HG03103 (cell line): ENCODE data around the gene IER3.
A peak's percentile ranks its signal among the peaks of the same experiment; 100 is the strongest.
"Not testable (repeated sequence)": the region's sequence is repeated elsewhere in the genome, so short reads cannot be mapped to it uniquely, and the experiment has no call there.

Source experiments
- ATAC-seq: cut with Tn5 transposase; IDR thresholded peaks from one replicate; pipeline ENCODE4 v1.9.1; 2021; ENCODE audit warnings: low read depth; ENCODE audit not compliant: unreplicated experiment

The IER3 gene

GRCh38 chr6:30725713-30726505 lies 18.4 kb downstream of the IER3 start:
- no peak for ATAC-seq

GRCh38 chr6:30724906-30725667 lies 19.3 kb downstream of the IER3 start:
- no peak for ATAC-seq

- ATAC-seq, result not testable (repeated sequence)
Measured at GRCh38 chr6:30723843-30724741, 20.3 kb downstream of the IER3 start.

GRCh38 chr6:30723159-30723842 lies 21.0 kb downstream of the IER3 start:
- ATAC-seq, result not testable (repeated sequence)

- no peak for ATAC-seq
Measured at GRCh38 chr6:30722280-30723112, 21.9 kb downstream of the IER3 start.

GRCh38 chr6:30722025-30722279 lies 22.4 kb downstream of the IER3 start:
- ATAC-seq, result not testable (repeated sequence)

- ATAC-seq, result peak; percentile 27
Measured at GRCh38 chr6:30721198-30722024, 22.9 kb downstream of the IER3 start.

- no peak for ATAC-seq
Measured at GRCh38 chr6:30720738-30721197, 23.6 kb downstream of the IER3 start.

GRCh38 chr6:30719791-30720737 lies 24.3 kb downstream of the IER3 start, which contains the start of gene TUBB:
Gene TUBB, plus strand, starts transcription at chr6:30720352. Its CDS starts 155 bp downstream, at chr6:30720507.
- ATAC-seq, result peak; percentile 37

- ATAC-seq, result no peak
Measured at GRCh38 chr6:30719356-30719755, 25.0 kb downstream of the IER3 start.

- not testable (repeated sequence) for ATAC-seq
Measured at GRCh38 chr6:30717845-30718720, 26.3 kb downstream of the IER3 start.

- peak; percentile 57 for ATAC-seq
Measured at GRCh38 chr6:30717129-30717844, 27.1 kb downstream of the IER3 start, which contains the start of gene MDC1. Gene MDC1, minus strand, starts transcription at chr6:30717281. Its CDS starts 2,106 bp downstream, at chr6:30715175.

GRCh38 chr6:30716879-30717128 lies 27.5 kb downstream of the IER3 start:
- no peak for ATAC-seq

- ATAC-seq, result no peak
Measured at GRCh38 chr6:30714263-30714662, 30.1 kb downstream of the IER3 start.

- ATAC-seq, result no peak
Measured at GRCh38 chr6:30712441-30712945, 31.9 kb downstream of the IER3 start.
